Measurements from ENCODE around the gene DNAH8.
"Not testable (repeated sequence)": the region's sequence is repeated elsewhere in the genome, so short reads cannot be mapped to it uniquely, and the experiment has no call there.

DNAH8 gene

DNA sequence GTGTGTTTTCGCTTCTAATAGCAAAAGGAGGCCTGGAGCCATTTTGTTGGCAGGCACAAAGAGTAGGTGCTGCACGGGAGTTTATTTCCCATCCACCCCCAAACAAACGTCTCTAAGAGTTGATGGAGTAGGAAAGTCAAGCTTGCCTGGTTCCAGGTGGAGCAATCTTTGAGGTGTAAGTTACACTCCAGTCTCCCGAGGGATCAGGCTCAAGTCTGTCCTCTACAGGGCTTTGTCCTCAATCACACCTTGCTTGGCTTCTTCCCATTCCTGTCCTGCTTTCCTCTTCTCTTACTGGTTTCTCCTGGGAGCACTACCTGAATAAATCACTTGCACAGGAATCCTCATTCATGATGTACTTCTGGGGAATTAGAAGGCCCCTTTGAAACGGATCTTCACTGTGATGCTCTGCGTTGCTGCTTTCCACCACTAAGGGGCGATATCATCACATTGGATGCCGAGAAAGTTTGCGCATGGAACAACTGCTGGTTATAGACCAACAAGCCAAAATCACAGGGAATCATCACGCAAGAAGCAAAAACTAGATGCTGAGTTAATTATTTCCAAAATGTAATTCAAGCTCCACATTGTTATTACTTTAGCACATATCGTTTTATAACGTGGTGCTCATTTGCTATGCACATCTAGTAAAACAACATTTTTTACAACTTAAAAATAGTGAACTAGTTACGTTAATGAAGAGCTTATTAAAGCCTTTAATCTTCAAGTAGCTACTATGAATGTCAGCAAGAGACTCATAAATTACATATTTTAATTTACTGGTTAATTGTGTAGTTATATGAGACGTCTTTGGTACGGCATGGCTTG lies 156.8 kb downstream of the DNAH8 start:
- peak; percentile 6 for DNase-seq (ENCODE audit: low read depth)
- no peak overlapping the region for H3K4me3 ChIP-seq (ENCODE audit: low read depth, low read length)

GRCh38 chr6:38873001-38873400 lies 157.9 kb downstream of the DNAH8 start:
- no peak for DNase-seq (ENCODE audit: low read depth)
- no peak overlapping the region for H3K4me3 ChIP-seq (ENCODE audit: low read depth, low read length)

GRCh38 chr6:38873816-38874215 lies 158.7 kb downstream of the DNAH8 start:
- DNase-seq (ENCODE audit: low read depth); H3K4me3 ChIP-seq (ENCODE audit: low read depth, low read length): not testable (repeated sequence)

DNA sequence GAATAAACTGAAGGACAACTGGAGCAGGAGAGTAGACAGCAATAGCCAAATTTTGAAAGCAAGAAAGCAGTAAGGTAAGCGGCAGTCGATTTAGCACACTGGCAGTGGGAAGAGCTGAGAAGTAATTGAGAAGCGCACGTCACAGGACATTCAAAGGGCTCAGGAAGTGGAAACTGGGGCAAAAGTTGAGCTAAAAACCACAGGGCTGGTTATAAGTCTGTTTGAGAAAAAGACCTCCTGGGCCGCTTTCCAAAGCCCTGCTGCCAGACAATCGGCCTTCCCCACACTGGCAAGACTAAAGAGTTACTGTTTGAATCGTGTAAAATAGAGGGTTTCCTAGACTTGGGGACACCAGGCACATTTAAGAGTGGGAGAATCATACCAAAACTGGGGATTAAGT lies 161.4 kb downstream of the DNAH8 start:
- DNase-seq (ENCODE audit: low read depth), result peak; percentile 1
- H3K4me3 ChIP-seq (ENCODE audit: low read depth, low read length), result no peak overlapping the region

DNA sequence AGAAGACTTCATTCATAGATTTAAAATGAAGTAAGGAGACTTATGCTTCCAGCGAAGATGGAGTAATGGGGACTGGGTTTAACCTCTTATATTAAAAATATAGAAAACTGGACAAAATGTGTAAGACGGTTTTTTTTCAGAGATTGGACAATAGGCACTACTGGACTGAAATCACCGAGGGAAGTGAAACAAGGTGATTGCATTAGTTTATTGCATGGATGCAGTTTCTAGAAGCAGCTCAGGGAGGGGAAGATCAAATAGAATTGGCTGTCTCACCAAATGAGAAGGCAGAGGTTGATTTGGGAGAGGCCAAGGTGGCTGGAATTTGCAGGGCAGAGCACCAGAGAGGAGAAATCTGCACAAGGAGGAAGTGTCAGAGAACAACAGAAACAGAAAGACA lies 162.6 kb downstream of the DNAH8 start:
- no peak overlapping the region for H3K4me3 ChIP-seq (ENCODE audit: low read depth, low read length)
- DNase-seq (ENCODE audit: low read depth), result no peak

- H3K4me3 ChIP-seq (ENCODE audit: low read depth, low read length), result no peak overlapping the region
- no peak for DNase-seq (ENCODE audit: low read depth)
These were observed 167.0 kb downstream of the DNAH8 start for GRCh38 chr6:38882157-38882556.

- H3K4me3 ChIP-seq (ENCODE audit: low read depth, low read length), result no peak overlapping the region
- no peak for DNase-seq (ENCODE audit: low read depth)
These were observed 182.4 kb downstream of the DNAH8 start for GRCh38 chr6:38897507-38897906.

- no peak overlapping the region for H3K4me3 ChIP-seq (ENCODE audit: low read depth, low read length)
- DNase-seq (ENCODE audit: low read depth), result no peak
These were observed 186.9 kb downstream of the DNAH8 start for GRCh38 chr6:38901802-38902522.

DNA sequence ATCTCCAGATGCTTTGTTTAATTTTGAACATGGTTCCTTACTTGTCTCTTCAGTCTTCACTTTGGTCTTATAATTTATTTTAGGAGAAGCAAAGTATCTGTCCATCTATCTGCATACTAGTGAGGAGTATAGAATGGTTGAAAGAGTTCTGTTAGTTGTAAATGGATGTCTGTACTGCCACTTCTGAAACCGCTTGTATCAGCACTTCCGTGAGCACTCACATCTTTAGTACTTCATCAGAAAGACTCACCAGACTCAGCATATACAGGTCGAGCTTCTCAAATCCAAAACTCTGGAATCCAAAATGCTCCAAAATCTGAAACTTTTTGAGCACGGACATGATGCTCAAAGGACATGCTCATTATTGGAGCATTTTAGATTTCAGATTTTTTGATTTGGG lies 191.5 kb downstream of the DNAH8 start:
- H3K4me3 ChIP-seq (ENCODE audit: low read depth, low read length), result no peak overlapping the region
- DNase-seq (ENCODE audit: low read depth), result no peak

- no peak overlapping the region for H3K4me3 ChIP-seq (ENCODE audit: low read depth, low read length)
- no peak for DNase-seq (ENCODE audit: low read depth)
These were observed 192.2 kb downstream of the DNAH8 start for GRCh38 chr6:38907264-38907663.

DNA sequence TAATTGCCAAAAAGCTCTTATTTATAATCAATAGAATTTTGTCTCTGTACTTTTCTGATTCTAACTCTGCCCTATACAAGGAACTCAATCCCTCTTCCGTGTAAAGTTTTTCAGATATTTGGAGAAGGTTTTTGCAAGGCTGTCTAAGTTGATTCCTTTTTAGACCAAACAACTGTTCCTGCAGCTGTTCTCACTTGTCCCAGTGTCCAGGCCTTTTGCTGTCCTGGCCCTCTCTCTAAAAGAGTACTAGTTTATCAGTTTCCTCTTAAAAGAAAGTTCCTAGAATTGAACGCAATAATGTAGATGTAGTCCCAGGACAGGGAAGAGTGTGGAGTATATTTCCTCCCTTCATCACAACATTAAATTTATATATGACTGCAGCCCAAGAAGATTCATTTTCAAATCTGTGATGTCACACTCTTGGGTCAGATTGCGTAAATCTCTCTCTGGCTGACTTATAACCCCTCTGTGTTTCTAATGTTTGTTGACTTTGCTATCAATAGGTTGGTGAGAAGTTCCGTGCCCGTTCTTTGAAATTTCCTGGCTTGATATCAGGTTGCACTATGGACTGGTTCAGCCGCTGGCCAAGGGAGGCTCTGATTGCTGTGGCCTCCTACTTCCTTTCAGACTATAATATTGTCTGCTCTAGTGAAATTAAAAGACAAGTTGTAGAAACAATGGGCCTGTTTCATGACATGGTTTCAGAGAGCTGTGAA lies 194.1 kb downstream of the DNAH8 start:
- DNase-seq (ENCODE audit: low read depth), result no peak
- no peak overlapping the region for H3K4me3 ChIP-seq (ENCODE audit: low read depth, low read length)

DNA sequence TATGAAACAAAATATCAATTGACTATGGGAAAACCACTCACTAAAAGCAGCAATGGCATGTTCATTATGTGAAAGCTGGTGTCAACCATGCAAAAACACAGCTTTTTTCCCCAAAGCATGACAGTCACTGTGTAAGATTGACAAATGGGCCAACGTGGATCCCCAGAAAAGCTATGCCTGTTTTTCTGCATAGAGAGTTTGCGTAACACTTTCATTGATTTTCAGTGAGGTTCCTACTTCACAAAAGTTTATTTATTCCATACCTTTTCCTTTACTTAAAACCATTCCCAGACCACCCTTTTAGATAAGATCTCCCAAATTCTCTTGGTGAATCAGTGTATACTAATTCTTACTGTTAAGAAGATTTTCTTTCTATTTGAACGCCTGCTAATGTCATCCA lies 195.1 kb downstream of the DNAH8 start:
- no peak overlapping the region for H3K4me3 ChIP-seq (ENCODE audit: low read depth, low read length)
- DNase-seq (ENCODE audit: low read depth), result no peak

- DNase-seq (ENCODE audit: low read depth), result no peak
These were observed 197.3 kb downstream of the DNAH8 start for GRCh38 chr6:38912378-38912777.

DNA sequence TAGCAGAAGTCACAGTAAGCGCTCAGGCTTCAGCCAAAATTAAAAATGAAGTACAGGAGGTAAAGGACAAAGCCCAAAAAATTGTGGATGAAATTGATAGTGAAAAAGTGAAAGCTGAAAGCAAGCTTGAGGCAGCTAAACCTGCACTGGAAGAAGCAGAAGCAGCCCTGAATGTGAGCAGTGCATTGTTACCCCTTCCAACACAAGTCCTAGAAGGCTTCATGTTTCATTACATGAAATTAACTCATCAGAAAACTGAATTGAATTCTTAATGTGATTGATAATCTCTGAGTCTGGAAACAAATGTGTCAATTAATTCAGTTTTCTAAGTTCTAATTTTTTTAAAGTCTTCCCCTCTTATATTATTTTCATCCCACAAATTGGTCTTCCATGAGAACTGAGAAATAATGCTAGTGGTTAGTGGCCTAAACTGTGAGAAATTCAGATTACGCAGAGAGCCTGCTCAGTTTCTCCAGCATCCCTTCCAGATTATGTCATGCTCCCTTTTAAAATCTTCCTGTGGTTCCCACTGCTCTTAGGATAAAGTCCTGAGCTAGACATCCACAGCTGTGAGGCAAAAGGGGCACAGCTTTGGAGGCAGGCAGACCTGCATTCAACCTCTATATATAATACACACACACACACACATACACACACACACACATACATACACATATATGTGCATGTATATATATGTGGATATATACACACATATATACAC lies 200.3 kb downstream of the DNAH8 start:
- DNase-seq (ENCODE audit: low read depth), result no peak
- H3K4me3 ChIP-seq (ENCODE audit: low read depth, low read length), result no peak overlapping the region

More at GRCh38 chr6:38912378-38912777, 197.3 kb downstream of the DNAH8 start:
- no peak overlapping the region for H3K4me3 ChIP-seq (ENCODE audit: low read depth, low read length)

- not testable (repeated sequence) for H3K4me3 ChIP-seq (ENCODE audit: low read depth, low read length); DNase-seq (ENCODE audit: low read depth)
These were observed 206.4 kb downstream of the DNAH8 start for GRCh38 chr6:38921540-38921939.

DNA sequence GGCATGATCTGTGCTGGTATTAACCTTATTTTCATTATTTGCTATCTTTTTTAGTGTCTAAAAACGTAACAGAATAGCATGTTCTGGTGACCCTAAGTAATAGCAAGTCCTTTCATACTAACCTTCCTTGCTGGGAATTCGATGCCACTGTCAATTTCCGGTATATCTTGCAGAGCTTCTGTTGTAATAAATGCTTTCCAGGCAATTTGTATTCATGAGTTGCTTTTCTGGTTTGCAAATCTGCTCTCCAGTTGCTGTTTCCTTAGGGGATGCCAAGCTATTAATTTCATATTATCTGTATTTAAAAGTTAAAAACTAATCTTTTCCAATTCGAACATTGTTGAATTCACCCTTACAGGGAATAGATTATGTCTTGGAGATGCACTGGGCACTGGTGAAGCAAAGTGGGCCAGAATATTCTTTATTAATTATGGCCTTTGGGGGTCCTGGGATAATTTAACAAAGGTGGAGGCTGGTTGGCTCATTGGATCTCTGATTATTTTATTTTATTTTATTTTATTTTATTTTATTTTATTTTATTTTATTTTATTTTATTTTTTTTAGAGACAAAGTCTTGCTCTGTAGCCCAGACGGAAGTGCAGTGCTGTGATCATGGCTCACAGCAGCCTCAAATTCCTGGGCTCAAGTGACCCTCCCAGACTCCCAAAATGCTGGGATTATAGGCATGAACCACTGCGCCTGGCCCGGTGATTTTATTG lies 209.8 kb downstream of the DNAH8 start:
- H3K4me3 ChIP-seq (ENCODE audit: low read depth, low read length), result no peak overlapping the region
- DNase-seq (ENCODE audit: low read depth), result no peak

DNA sequence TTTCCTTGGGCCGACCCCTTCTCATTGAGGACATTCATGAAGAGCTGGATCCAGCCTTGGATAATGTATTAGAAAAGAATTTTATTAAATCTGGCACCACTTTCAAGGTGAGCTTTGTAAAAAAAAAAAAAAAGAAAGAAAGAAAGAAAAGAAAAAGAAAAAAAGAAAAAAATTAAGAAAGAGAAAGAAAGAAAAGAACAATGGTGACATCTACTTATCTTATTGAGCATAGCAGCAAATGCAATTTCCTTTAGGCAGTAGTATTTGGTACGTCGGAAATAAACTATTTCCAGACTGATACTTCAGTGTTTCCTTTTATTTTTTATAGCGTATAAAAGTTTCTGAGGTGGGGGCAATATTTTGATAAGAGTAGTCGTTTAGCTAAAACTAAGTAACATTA lies 214.4 kb downstream of the DNAH8 start:
- no peak overlapping the region for H3K4me3 ChIP-seq (ENCODE audit: low read depth, low read length)
- no peak for DNase-seq (ENCODE audit: low read depth)

DNA sequence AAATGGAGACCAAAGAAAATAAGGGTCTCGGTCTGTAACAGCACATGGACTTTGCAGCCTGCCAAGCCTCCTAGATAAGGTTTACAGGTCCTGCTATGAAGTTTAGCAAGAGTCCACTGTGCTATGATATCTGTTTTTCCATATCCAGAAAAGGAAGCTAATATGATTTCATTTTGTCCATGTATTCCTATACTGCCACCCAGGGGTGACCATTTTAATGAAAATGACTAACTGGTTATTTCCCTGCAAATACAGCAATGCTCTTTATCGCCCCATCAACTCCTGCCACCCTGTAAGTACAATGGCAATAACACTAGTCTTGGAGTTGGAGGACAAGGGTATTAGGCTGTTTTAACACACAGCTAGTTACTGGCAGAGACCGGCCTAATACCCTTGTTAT lies 218.3 kb downstream of the DNAH8 start:
- no peak overlapping the region for H3K4me3 ChIP-seq (ENCODE audit: low read depth, low read length)
- no peak for DNase-seq (ENCODE audit: low read depth)

GRCh38 chr6:38935051-38935450 lies 219.9 kb downstream of the DNAH8 start:
- H3K4me3 ChIP-seq (ENCODE audit: low read depth, low read length), result no peak overlapping the region
- no peak for DNase-seq (ENCODE audit: low read depth)

All from skeletal muscle cell (primary cell).